ENCODE results near the gene C4orf50.

Gene C4orf50

GRCh38 chr4:5942947-5943346 is 75.3 kb downstream of the C4orf50 start:
- no peak for DNase-seq (ENCODE audit: low read depth)

- DNase-seq (ENCODE audit: low read depth), result no peak
Measured at GRCh38 chr4:5941601-5942000, 76.6 kb downstream of the C4orf50 start.

GRCh38 chr4:5940470-5941203 is 77.6 kb downstream of the C4orf50 start:
- DNase-seq (ENCODE audit: low read depth), result no peak

GRCh38 chr4:5933996-5934831 is 84.0 kb downstream of the C4orf50 start:
- DNase-seq (ENCODE audit: low read depth), result no peak

- DNase-seq (ENCODE audit: low read depth), result no peak
Measured at GRCh38 chr4:5933116-5933515, 85.1 kb downstream of the C4orf50 start.

- DNase-seq (ENCODE audit: low read depth), result no peak
Measured at GRCh38 chr4:5932035-5932568, 86.1 kb downstream of the C4orf50 start.

- no peak for DNase-seq (ENCODE audit: low read depth)
Measured at GRCh38 chr4:5931526-5931925, 86.7 kb downstream of the C4orf50 start.

GRCh38 chr4:5930876-5931275 is 87.4 kb downstream of the C4orf50 start:
- no peak for DNase-seq (ENCODE audit: low read depth)

GRCh38 chr4:5930456-5930855 is 87.8 kb downstream of the C4orf50 start:
- DNase-seq (ENCODE audit: low read depth), result no peak

GRCh38 chr4:5928844-5929420 is 89.3 kb downstream of the C4orf50 start:
- DNase-seq (ENCODE audit: low read depth), result no peak

- DNase-seq (ENCODE audit: low read depth), result no peak
Measured at GRCh38 chr4:5928274-5928673, 90.0 kb downstream of the C4orf50 start.

- DNase-seq (ENCODE audit: low read depth), result no peak
Measured at GRCh38 chr4:5927747-5928146, 90.5 kb downstream of the C4orf50 start.

GRCh38 chr4:5927116-5927515 is 91.1 kb downstream of the C4orf50 start:
- no peak for DNase-seq (ENCODE audit: low read depth)

GRCh38 chr4:5926598-5926997 is 91.6 kb downstream of the C4orf50 start:
- no peak for DNase-seq (ENCODE audit: low read depth)

GRCh38 chr4:5925419-5926200 is 92.6 kb downstream of the C4orf50 start:
- no peak for DNase-seq (ENCODE audit: low read depth)

- DNase-seq (ENCODE audit: low read depth), result no peak
Measured at GRCh38 chr4:5924461-5925125, 93.6 kb downstream of the C4orf50 start.

GRCh38 chr4:5923376-5923775 is 94.9 kb downstream of the C4orf50 start:
- DNase-seq (ENCODE audit: low read depth), result no peak

- DNase-seq (ENCODE audit: low read depth), result no peak
Measured at GRCh38 chr4:5922556-5922955, 95.7 kb downstream of the C4orf50 start.

- no peak for DNase-seq (ENCODE audit: low read depth)
Measured at GRCh38 chr4:5921981-5922380, 96.2 kb downstream of the C4orf50 start.

- no peak for DNase-seq (ENCODE audit: low read depth)
Measured at GRCh38 chr4:5921101-5921980, 96.9 kb downstream of the C4orf50 start.

All from GM04504 (cell line).